Transverse colon (tissue), 4 donors: Measurements from ENCODE around the gene SIX5. TPM values are rescaled to one million over a fixed set of nuclear protein-coding genes. Genes with fewer than 3 reads are reported as not detected.

ENCODE experiments used
- DNase-seq: peaks from one replicate; pipeline ENCODE4 v3.0.0-alpha.2; 2019
- H3K27ac ChIP-seq, 4 donors: fragments of 200-600 bp; sonication (generic); 2 replicates each; pipeline ENCODE4 v1.5.1; 2016 to 2018; ENCODE audit warnings: inconsistent platforms in 4 of 4
- H3K27me3 ChIP-seq: fragments of 200-600 bp; sonication (generic); 2 replicates; pipeline ENCODE4 v1.5.1; 2017; ENCODE audit warnings: inconsistent platforms
- H3K36me3 ChIP-seq, 4 donors: fragments of 200-600 bp; sonication (generic); 2 replicates each; pipeline ENCODE4 v1.5.1; 2017 to 2019; ENCODE audit warnings: inconsistent platforms in 4 of 4
- H3K4me1 ChIP-seq, 4 donors: fragments of 200-600 bp; sonication (generic); 2 replicates each; pipeline ENCODE4 v1.5.1; 2017 to 2020; ENCODE audit warnings: inconsistent platforms in 4 of 4
- H3K4me3 ChIP-seq, 4 donors: fragments of 200-600 bp; sonication (generic); 1 replicate in 1 of 4; 2 replicates in 3 of 4; pipeline versions ENCODE4 v1.5.1 to v1.6.1; 2017 to 2019; ENCODE audit warnings: inconsistent platforms in 4 of 4
- H3K9me3 ChIP-seq, 2 donors: fragments of 200-600 bp; sonication (generic); 2 replicates each; pipeline ENCODE4 v1.5.1; 2017 to 2019; ENCODE audit warnings: inconsistent platforms in 2 of 2
- CTCF ChIP-seq, 5 experiments: fragments of 200-600 bp in 3 of 5; fragments of 450-650 bp in 2 of 5; sonication (generic) in 3 of 5; IDR thresholded peaks; 1 replicate in 2 of 5; 2 replicates in 3 of 5; pipeline ENCODE4 v1.5.1; 2016 to 2017; ENCODE audit warnings: antibody characterized with exemption in 5 of 5, inconsistent platforms in 3 of 5, mild to moderate bottlenecking in 2 of 5, moderate library complexity in 1 of 5
- EP300 ChIP-seq: sonication (generic); formaldehyde crosslinking; IDR thresholded peaks from one replicate; pipeline ENCODE4 v1.6.1; 2017; ENCODE audit warnings: antibody characterized with exemption, low read depth
- POLR2A ChIP-seq: fragments of 450-650 bp; IDR thresholded peaks from one replicate; pipeline ENCODE4 v1.6.1; 2016; ENCODE audit warnings: antibody characterized with exemption, mild to moderate bottlenecking, moderate library complexity
- POLR2AphosphoS5 ChIP-seq, 3 donors: sonication (generic); formaldehyde crosslinking; IDR thresholded peaks; one replicate each; pipeline ENCODE4 v1.6.1; 2016; ENCODE audit warnings: antibody characterized with exemption in 3 of 3
- WGBS, 2 donors: methylation state at CpG; one replicate each; pipeline ENCODE4 v1.1.5; 2018; ENCODE audit warnings: low coverage in 1 of 2; 5-methylcytosine and 5-hydroxymethylcytosine counted together
- in situ Hi-C, 4 donors: fragments of 200-750 bp; cut with MboI; loops; one replicate each; pipeline versions ENCODE4 v1.15.0 to v1.15.1; 2017; ENCODE audit warnings: low sequenced_read_pairs in 3 of 4, low pct_ligation_motif_present in 1 of 4, low pct_unique_long_range_greater_than_20kb in 1 of 4
- intact Hi-C: fragments of 100-400 bp; cut with DNase I; formaldehyde crosslinking; loops from one replicate; pipeline ENCODE4 v1.15.1; 2023; ENCODE audit warnings: low total_unique reads
- total RNA-seq, 4 donors: library from RNA; depleted of rRNA; stranded (reverse); fragments of >200 nt; gene quantifications; one replicate each; pipeline ENCODE4 v1.1.0, GENCODE V29; 2016

Gene SIX5
- total RNA-seq, 4 donors from 2014 or later, result 6.7 to 40.4 (median 9.7) TPM

GRCh38 chr19:45747513-45747912 lies 21.5 kb downstream of the SIX5 start:
- H3K9me3 ChIP-seq, result no peaks in the 10 kb centered on the region
- intact Hi-C loops (no loop called here), in situ Hi-C loops (no loop called here)
- TF ChIP-seq POLR2AphosphoS5 (IDR thresholded peaks at IDR 0.05) (no peak), EP300 (no peak)
- H3K4me1 ChIP-seq, result no peaks in the 10 kb centered on the region
- WGBS, 2 donors, result 58 to 73% methylated on average over 3 to 5 of the region's 5 CpGs
- no peak overlapping the region for H3K27ac ChIP-seq
- no peak for DNase-seq
- no peaks in the 10 kb centered on the region for H3K36me3 ChIP-seq
- H3K4me3 ChIP-seq, result no peak overlapping the region
- H3K27me3 ChIP-seq, result no peaks in the 10 kb centered on the region

GRCh38 chr19:45746866-45747265 lies 22.2 kb downstream of the SIX5 start:
- intact Hi-C loops, result no loop called here
- H3K27me3 ChIP-seq, result no peaks in the 10 kb centered on the region
- no peaks in the 10 kb centered on the region for H3K4me1 ChIP-seq
- no peaks in the 10 kb centered on the region for H3K36me3 ChIP-seq
- WGBS, 2 donors, result 74 to 83% methylated on average over 5 of the region's 5 CpGs
- no peak overlapping the region for H3K4me3 ChIP-seq
- H3K9me3 ChIP-seq, result no peaks in the 10 kb centered on the region
- in situ Hi-C loops, result no loop called here
- no peak for TF ChIP-seq POLR2A
- no peak for TF ChIP-seq CTCF (IDR thresholded peaks at IDR 0.05)
- no peak for TF ChIP-seq EP300
- no peak for TF ChIP-seq POLR2AphosphoS5 (IDR thresholded peaks at IDR 0.05)
- no peak overlapping the region for H3K27ac ChIP-seq
- DNase-seq, result no peak

- Histone ChIP-seq H3K27me3 (no peaks in the 10 kb centered on the region), H3K27ac (no peak overlapping the region), H3K4me1 (no peaks in the 10 kb centered on the region), H3K9me3 (no peaks in the 10 kb centered on the region), H3K36me3 (no peaks in the 10 kb centered on the region), H3K4me3 (no peak overlapping the region)
- no peak for DNase-seq
- 88 to 100% methylated on average over 4 to 6 of the region's 6 CpGs for WGBS, 2 donors
- in situ Hi-C loops (no loop called here), intact Hi-C loops (no loop called here)
- TF ChIP-seq POLR2A (no peak), POLR2AphosphoS5 (IDR thresholded peaks at IDR 0.05) (no peak), CTCF (IDR thresholded peaks at IDR 0.05) (no peak), EP300 (no peak)
Observed at GRCh38 chr19:45745606-45746005, 23.4 kb downstream of the SIX5 start.

- H3K9me3 ChIP-seq, result no peaks in the 10 kb centered on the region
- 57 to 71% methylated on average over 2 to 4 of the region's 4 CpGs for WGBS, 2 donors
- intact Hi-C loops (no loop called here), in situ Hi-C loops (no loop called here)
- no peaks in the 10 kb centered on the region for H3K4me1 ChIP-seq
- no peak for DNase-seq
- no peaks in the 10 kb centered on the region for H3K36me3 ChIP-seq
- no peaks in the 10 kb centered on the region for H3K27me3 ChIP-seq
- no peak overlapping the region for H3K27ac ChIP-seq
- TF ChIP-seq CTCF (IDR thresholded peaks at IDR 0.05), result no peak
- TF ChIP-seq POLR2A, result no peak
- no peak for TF ChIP-seq POLR2AphosphoS5 (IDR thresholded peaks at IDR 0.05)
- TF ChIP-seq EP300, result no peak
- no peak overlapping the region for H3K4me3 ChIP-seq
Observed at GRCh38 chr19:45742969-45743368, 26.1 kb downstream of the SIX5 start.
